ENCODE measurements around the gene LRIF1.
A peak's percentile ranks its signal among the peaks of the same experiment; 100 is the strongest.
"Not testable (repeated sequence)": the region's sequence is repeated elsewhere in the genome, so short reads cannot be mapped to it uniquely, and the experiment has no call there.

LRIF1 gene

GRCh38 chr1:110963691-110964454 is at the start of gene LRIF1:
Gene LRIF1, minus strand, starts transcription at chr1:110963922. Its CDS starts 234 bp downstream, at chr1:110963688.
- DNase-seq (ENCODE audit: low read depth, low spot score): peak; percentile 100

GRCh38 chr1:111008031-111008430 is 44.3 kb upstream of the LRIF1 start:
- no peak for DNase-seq (ENCODE audit: low read depth, low spot score)

GRCh38 chr1:111006556-111006955 is 42.8 kb upstream of the LRIF1 start:
- no peak for DNase-seq (ENCODE audit: low read depth, low spot score)

- DNase-seq (ENCODE audit: low read depth, low spot score): not testable (repeated sequence)
These were observed 35.9 kb upstream of the LRIF1 start for GRCh38 chr1:110999607-111000006.

- DNase-seq (ENCODE audit: low read depth, low spot score): not testable (repeated sequence)
These were observed 28.6 kb upstream of the LRIF1 start for GRCh38 chr1:110992329-110992728.

- DNase-seq (ENCODE audit: low read depth, low spot score): not testable (repeated sequence)
These were observed 27.6 kb upstream of the LRIF1 start for GRCh38 chr1:110991295-110991694.

GRCh38 chr1:110990541-110990940 is 26.8 kb upstream of the LRIF1 start:
- DNase-seq (ENCODE audit: low read depth, low spot score): no peak

- no peak for DNase-seq (ENCODE audit: low read depth, low spot score)
These were observed 22.7 kb upstream of the LRIF1 start for GRCh38 chr1:110986407-110986891.

GRCh38 chr1:110982320-110982719 is 18.6 kb upstream of the LRIF1 start:
- DNase-seq (ENCODE audit: low read depth, low spot score): no peak

GRCh38 chr1:110979154-110979553 is 15.4 kb upstream of the LRIF1 start:
- DNase-seq (ENCODE audit: low read depth, low spot score): no peak

- no peak for DNase-seq (ENCODE audit: low read depth, low spot score)
These were observed 12.4 kb upstream of the LRIF1 start for GRCh38 chr1:110976089-110976488.

GRCh38 chr1:110975265-110975664 is 11.5 kb upstream of the LRIF1 start:
- no peak for DNase-seq (ENCODE audit: low read depth, low spot score)

- no peak for DNase-seq (ENCODE audit: low read depth, low spot score)
These were observed 3.5 kb upstream of the LRIF1 start for GRCh38 chr1:110967256-110967655.

- no peak for DNase-seq (ENCODE audit: low read depth, low spot score)
These were observed 757 bp upstream of the LRIF1 start for GRCh38 chr1:110964455-110964903.

- DNase-seq (ENCODE audit: low read depth, low spot score): peak; percentile 75
These were observed 631 bp downstream of the LRIF1 start for GRCh38 chr1:110962892-110963690.

GRCh38 chr1:110961902-110962301 is 1.8 kb downstream of the LRIF1 start:
- DNase-seq (ENCODE audit: low read depth, low spot score): no peak

GRCh38 chr1:110960777-110961420 is 2.8 kb downstream of the LRIF1 start:
- no peak for DNase-seq (ENCODE audit: low read depth, low spot score)

GRCh38 chr1:110957798-110958197 is 5.9 kb downstream of the LRIF1 start:
- no peak for DNase-seq (ENCODE audit: low read depth, low spot score)

GRCh38 chr1:110956586-110956985 is 7.1 kb downstream of the LRIF1 start:
- DNase-seq (ENCODE audit: low read depth, low spot score): no peak

GRCh38 chr1:110953031-110953430 is 10.7 kb downstream of the LRIF1 start:
- no peak for DNase-seq (ENCODE audit: low read depth, low spot score)

- no peak for DNase-seq (ENCODE audit: low read depth, low spot score)
These were observed 11.7 kb downstream of the LRIF1 start for GRCh38 chr1:110952031-110952430.

GRCh38 chr1:110951161-110951560 is 12.6 kb downstream of the LRIF1 start:
- DNase-seq (ENCODE audit: low read depth, low spot score): no peak

Measured in ELF-1 (cell line).